GM21528 (cell line): ENCODE results near the gene SPIRE1.
"Not testable (repeated sequence)": the region's sequence is repeated elsewhere in the genome, so short reads cannot be mapped to it uniquely, and the experiment has no call there.

Source experiments
- ATAC-seq: cut with Tn5 transposase; IDR thresholded peaks from one replicate; pipeline ENCODE4 v1.9.1; 2021; ENCODE audit warnings: mild to moderate bottlenecking, moderate library complexity; ENCODE audit not compliant: unreplicated experiment, low FRiP score

The SPIRE1 gene

DNA sequence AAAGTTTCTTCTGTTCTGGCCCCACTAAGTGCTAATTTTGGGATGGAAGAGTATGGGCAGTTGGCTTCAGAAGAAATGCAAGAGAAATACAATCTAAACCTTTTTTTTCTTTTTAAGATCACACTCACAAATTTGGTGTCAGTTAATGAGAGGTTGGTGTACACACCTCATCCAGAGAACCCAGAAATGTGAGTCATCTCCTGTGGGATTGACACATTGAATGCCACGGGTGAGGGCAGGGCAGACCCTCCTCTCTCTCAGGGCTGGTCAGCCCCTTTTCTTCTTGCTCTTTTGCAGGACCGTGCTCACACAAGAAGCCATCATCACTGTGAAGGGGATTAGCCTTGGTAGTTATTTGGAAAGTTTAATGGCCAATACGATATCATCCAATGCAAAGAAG, 231.0 kb downstream of the SPIRE1 start:
- no peak for ATAC-seq

- no peak for ATAC-seq
Observed at GRCh38 chr18:12424252-12424651, 233.7 kb downstream of the SPIRE1 start.

- ATAC-seq = no peak
Observed at GRCh38 chr18:12423820-12424219, 234.1 kb downstream of the SPIRE1 start.

GRCh38 chr18:12423393-12423792, 234.5 kb downstream of the SPIRE1 start:
- ATAC-seq = no peak

DNA sequence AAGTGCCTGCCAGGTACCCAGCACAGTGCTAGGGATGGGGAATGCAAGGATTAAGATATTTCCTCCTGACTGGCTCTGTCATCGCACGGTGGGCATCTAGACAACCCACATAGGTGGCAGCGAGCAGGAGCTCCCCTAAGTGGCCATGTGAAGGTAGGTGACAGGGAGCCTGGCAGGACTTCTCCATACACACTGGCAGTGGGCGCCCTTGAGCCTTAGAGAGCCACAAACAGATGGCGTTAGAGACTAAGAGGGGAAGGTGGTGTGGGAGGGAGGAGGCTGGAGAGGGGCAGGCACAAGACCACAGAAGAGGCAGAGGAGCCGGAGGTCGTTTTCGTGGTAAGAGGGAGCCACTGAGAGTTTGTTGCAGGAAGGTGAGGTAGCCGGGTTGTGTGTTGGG, 235.0 kb downstream of the SPIRE1 start:
- ATAC-seq = no peak

DNA sequence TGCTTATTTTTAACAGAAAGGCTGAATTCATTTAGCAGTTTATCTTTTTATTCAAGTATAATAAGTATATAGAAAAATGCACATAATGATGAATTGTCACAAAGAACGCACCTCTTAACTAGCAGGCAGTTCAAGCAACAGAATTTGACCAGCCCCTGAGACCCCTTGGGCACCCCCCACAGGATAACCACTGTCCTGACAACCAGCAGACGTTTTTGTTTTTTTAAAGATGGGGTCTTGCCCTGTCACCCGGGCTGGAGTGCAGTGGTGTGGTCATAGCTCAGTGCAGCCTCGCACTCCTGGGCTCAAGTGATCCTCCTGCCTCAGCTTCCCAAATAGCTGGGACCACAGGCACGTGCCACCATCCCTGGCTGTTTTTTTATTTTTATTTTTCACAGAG, 236.2 kb downstream of the SPIRE1 start:
- no peak for ATAC-seq

DNA sequence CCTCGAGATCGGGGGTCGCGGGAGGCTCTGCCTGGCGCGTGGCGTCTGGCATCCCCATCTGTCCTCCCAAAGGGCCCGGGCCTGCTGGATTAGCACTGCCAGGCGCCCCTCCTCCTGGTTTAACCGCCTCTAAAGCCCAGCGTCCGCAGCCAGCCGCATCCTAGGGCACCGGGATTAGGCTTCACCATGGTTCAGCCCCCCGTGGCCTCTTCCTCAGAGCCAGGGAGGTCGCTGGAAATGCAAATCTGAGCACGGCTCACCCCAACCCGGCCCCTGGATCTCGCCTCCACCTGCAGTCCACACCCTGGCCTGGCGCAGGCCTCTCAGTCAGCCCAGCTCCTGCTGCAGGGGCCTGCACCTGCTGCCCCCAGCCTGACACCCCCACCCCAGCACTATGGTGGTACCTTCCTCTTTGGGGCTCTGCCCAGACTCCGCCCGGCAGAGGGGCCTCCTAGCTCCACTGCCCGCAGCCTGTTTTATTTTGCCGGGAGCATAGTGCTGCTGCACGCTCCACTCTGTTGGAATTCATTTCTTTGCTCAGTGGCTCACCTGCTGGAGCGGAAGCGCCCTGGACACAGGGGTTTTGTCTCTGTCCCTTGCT, 237.0 kb downstream of the SPIRE1 start:
- ATAC-seq = no peak

DNA sequence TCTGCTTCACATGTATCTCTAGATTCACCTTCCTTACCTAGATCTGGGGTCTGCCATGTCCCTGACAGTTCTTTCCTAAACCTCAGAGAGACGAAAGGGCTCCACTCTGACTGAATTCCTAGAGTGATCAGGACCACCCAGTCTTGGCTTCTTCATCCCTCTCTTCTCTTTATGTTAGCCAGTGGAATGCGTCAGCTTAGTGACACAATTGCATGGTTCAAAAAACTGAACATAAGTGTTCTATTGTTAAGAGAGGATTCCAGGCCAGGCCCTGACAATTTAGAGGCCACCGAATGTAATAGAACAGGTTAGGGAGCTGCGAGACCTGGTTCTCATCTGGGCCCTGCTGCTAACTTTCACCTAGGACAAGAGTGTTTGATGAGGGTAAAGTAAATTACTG, 240.2 kb downstream of the SPIRE1 start:
- ATAC-seq = no peak

- no peak for ATAC-seq
Observed at GRCh38 chr18:12416098-12416729, 241.7 kb downstream of the SPIRE1 start.

- no peak for ATAC-seq
Observed at GRCh38 chr18:12411456-12411855, 246.5 kb downstream of the SPIRE1 start.

DNA sequence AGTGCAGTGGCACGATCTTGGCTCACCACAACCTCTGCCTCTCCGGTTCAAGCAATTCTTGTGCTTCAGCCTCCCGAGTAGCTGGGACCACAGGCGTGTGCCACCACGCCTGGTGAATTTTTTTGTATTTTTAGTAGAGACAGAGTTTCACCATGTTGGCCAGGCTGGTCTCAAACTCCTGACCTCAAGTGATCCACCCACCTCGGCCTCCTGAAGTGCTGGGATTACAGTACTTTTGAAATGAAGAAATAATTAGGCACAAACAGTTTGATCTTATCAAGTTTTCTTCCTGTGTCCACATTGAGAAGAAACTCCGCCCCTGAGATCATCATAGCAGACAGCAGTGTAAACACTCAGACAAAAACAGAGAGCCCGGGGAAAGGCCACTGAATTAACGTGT, 247.2 kb downstream of the SPIRE1 start:
- not testable (repeated sequence) for ATAC-seq

- no peak for ATAC-seq
Observed at GRCh38 chr18:12410081-12410481, 247.8 kb downstream of the SPIRE1 start.

- ATAC-seq = no peak
Observed at GRCh38 chr18:12409469-12409868, 248.4 kb downstream of the SPIRE1 start.

- no peak for ATAC-seq
Observed at GRCh38 chr18:12408247-12408869, 249.5 kb downstream of the SPIRE1 start.

DNA sequence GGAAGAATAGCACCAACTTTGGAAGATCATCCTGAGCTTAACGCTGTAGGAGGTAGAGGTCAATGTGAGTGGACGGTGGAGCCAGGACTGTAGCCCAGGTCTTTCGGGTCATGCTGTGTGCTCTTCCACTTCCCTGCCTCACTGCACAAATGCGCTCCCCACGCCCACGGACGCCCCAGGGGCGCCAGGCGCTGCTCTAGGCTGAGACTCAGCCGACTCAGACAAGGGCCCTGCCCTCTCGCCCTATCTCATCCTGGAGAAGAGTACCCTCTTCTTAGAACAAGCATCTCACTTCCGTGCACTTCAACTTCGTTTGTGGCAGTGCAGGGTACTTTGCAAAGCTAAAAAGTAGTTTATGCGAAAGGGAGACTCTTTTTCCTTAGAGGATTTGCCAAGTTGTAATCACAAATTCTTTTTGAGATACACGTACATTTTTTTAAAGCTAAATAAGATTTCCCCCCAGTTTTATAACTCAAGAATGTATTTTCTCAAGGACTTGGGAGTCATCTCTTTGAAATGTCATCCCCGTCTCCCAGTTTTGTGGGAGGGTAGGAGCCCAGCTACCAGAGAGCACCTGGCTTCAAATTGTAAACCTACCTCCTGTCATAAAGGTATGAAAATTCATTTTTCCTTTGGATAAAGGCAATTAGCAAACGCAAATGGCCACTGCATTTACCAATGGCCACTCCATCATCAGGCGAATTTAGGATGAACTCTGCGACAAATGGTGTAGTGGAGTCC, 251.4 kb downstream of the SPIRE1 start:
- no peak for ATAC-seq

GRCh38 chr18:12405066-12405465, 252.8 kb downstream of the SPIRE1 start:
- no peak for ATAC-seq

DNA sequence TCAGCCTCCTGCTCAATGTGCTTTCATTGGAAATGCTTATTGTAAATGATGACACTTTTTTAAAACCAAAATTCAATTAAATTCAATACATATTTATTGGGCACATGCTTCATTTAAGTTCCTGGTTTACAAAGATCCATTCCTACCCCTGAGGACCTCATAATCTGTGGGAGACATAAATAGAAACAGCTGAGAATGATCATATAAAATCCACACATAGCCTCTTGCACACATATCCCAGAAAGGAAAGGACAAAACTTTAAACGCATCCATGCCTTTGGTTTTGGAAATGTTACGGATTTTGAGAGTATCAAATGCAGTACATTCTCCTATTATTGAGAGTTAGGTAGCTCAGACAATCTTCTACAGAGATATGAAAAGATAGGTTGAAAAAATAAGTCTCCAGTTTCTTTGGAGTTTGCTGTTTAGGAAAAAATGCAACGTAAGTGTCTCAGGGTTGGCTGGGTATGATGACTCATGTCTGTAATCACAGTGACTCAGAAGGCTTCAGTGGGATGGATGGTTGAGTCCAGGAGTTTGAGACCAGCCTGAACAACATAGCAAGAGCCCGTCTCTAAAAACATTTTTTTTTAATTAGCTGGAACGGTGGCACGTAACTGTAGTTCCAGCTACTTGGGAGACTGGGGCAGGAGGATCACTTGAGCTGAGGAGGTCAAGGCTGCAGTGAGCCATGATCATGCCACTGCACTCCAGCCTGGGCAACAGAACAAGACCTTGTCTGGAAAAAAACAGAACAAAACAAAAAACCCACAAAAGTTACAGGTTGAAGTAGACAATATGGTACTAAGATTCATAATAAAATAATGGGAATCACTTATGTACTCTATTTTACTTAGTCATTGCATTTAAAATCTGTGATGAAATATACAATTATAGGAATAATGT, 254.1 kb downstream of the SPIRE1 start:
- no peak for ATAC-seq

GRCh38 chr18:12401881-12402280, 256.0 kb downstream of the SPIRE1 start:
- no peak for ATAC-seq

GRCh38 chr18:12399231-12399630, 258.7 kb downstream of the SPIRE1 start:
- no peak for ATAC-seq

- no peak for ATAC-seq
Observed at GRCh38 chr18:12398625-12399024, 259.3 kb downstream of the SPIRE1 start.
